Measurements from ENCODE around the gene TAF11L12.
"Not testable (repeated sequence)": the region's sequence is repeated elsewhere in the genome, so short reads cannot be mapped to it uniquely, and the experiment has no call there.

DNA sequence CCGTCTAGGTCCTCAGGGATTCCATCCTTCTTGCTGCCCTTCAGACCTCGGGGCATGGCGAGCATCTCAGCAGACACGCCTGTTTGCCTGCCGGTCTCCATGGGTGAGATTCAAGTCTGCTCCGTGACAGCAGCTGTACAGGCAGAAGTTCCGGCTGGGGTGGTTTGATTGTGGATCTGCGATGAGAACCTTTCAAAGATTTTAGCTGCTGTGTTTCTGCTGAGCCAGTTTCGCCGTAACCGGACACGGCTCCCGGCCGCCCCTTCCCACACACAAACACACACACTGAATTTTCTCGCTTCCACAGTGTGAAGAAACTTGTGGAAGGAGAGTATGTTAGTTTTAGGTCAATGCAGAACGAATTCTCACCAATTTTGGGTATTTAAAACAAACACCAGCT, 19.3 kb upstream of the TAF11L12 start, which contains the start of gene TAF11L8:
- TF ChIP-seq, protein P1, sequence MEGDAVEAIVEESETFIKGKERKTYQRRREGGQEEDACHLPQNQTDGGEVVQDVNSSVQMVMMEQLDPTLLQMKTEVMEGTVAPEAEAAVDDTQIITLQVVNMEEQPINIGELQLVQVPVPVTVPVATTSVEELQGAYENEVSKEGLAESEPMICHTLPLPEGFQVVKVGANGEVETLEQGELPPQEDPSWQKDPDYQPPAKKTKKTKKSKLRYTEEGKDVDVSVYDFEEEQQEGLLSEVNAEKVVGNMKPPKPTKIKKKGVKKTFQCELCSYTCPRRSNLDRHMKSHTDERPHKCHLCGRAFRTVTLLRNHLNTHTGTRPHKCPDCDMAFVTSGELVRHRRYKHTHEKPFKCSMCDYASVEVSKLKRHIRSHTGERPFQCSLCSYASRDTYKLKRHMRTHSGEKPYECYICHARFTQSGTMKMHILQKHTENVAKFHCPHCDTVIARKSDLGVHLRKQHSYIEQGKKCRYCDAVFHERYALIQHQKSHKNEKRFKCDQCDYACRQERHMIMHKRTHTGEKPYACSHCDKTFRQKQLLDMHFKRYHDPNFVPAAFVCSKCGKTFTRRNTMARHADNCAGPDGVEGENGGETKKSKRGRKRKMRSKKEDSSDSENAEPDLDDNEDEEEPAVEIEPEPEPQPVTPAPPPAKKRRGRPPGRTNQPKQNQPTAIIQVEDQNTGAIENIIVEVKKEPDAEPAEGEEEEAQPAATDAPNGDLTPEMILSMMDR (IDR thresholded peaks at IDR 0.05) = not testable (repeated sequence)
- not testable (repeated sequence) for TF ChIP-seq POLR2A (IDR thresholded peaks at IDR 0.05; ENCODE audit: low read depth); POLR2AphosphoS5 (IDR thresholded peaks at IDR 0.05)
